HG02588 (cell line): ENCODE data around the gene KAZN.

Experiments used
- ATAC-seq: cut with Tn5 transposase; IDR thresholded peaks from one replicate; pipeline ENCODE4 v1.9.1; 2021; ENCODE audit warnings: mild to moderate bottlenecking, moderate library complexity; ENCODE audit not compliant: unreplicated experiment

Gene KAZN

GRCh38 chr1:14761291-14762153 lies 163.0 kb downstream of the KAZN start:
- ATAC-seq: no peak

- no peak for ATAC-seq
Measured at GRCh38 chr1:14763977-14764376, 165.5 kb downstream of the KAZN start.

- no peak for ATAC-seq
Measured at GRCh38 chr1:14765773-14766172, 167.3 kb downstream of the KAZN start.

GRCh38 chr1:14767075-14767474 lies 168.6 kb downstream of the KAZN start:
- ATAC-seq: no peak

GRCh38 chr1:14768582-14769304 lies 170.3 kb downstream of the KAZN start:
- ATAC-seq: no peak

GRCh38 chr1:14769486-14770274 lies 171.2 kb downstream of the KAZN start:
- no peak for ATAC-seq

GRCh38 chr1:14773396-14774025 lies 175.0 kb downstream of the KAZN start:
- no peak for ATAC-seq

- no peak for ATAC-seq
Measured at GRCh38 chr1:14774225-14774624, 175.7 kb downstream of the KAZN start.

- no peak for ATAC-seq
Measured at GRCh38 chr1:14774988-14775387, 176.5 kb downstream of the KAZN start.

- ATAC-seq: no peak
Measured at GRCh38 chr1:14775434-14775833, 176.9 kb downstream of the KAZN start.

GRCh38 chr1:14777516-14778506 lies 179.3 kb downstream of the KAZN start:
- ATAC-seq: no peak

- no peak for ATAC-seq
Measured at GRCh38 chr1:14778541-14778897, 180.0 kb downstream of the KAZN start.

- no peak for ATAC-seq
Measured at GRCh38 chr1:14778898-14779865, 180.7 kb downstream of the KAZN start.

GRCh38 chr1:14780271-14780670 lies 181.8 kb downstream of the KAZN start:
- no peak for ATAC-seq

GRCh38 chr1:14781811-14782210 lies 183.3 kb downstream of the KAZN start:
- ATAC-seq: no peak

GRCh38 chr1:14782741-14783591 lies 184.5 kb downstream of the KAZN start:
- no peak for ATAC-seq

- no peak for ATAC-seq
Measured at GRCh38 chr1:14783592-14783886, 185.1 kb downstream of the KAZN start.
